GM19324 (cell line): ENCODE data around the gene RPS15.
"Not testable (repeated sequence)": the region's sequence is repeated elsewhere in the genome, so short reads cannot be mapped to it uniquely, and the experiment has no call there.

ENCODE experiments used
- ATAC-seq: cut with Tn5 transposase; IDR thresholded peaks from one replicate; pipeline ENCODE4 v1.9.1; 2021; ENCODE audit warnings: mild to moderate bottlenecking, moderate library complexity; ENCODE audit not compliant: unreplicated experiment, low FRiP score

RPS15 gene

GRCh38 chr19:1417681-1418495 is 20.3 kb upstream of the RPS15 start:
- ATAC-seq, result no peak

- no peak for ATAC-seq
Observed at GRCh38 chr19:1418496-1418775, 19.8 kb upstream of the RPS15 start.

- ATAC-seq, result no peak
Observed at GRCh38 chr19:1418951-1419738, 19.1 kb upstream of the RPS15 start.

GRCh38 chr19:1420085-1420484 is 18.1 kb upstream of the RPS15 start:
- not testable (repeated sequence) for ATAC-seq

- no peak for ATAC-seq
Observed at GRCh38 chr19:1420590-1420989, 17.6 kb upstream of the RPS15 start.

- no peak for ATAC-seq
Observed at GRCh38 chr19:1421218-1421957, 16.8 kb upstream of the RPS15 start.

GRCh38 chr19:1421958-1422305 is 16.3 kb upstream of the RPS15 start:
- no peak for ATAC-seq

- ATAC-seq, result no peak
Observed at GRCh38 chr19:1422360-1422759, 15.8 kb upstream of the RPS15 start.

GRCh38 chr19:1422943-1423342 is 15.3 kb upstream of the RPS15 start:
- no peak for ATAC-seq

- no peak for ATAC-seq
Observed at GRCh38 chr19:1423436-1424191, 14.6 kb upstream of the RPS15 start.

- ATAC-seq, result no peak
Observed at GRCh38 chr19:1424192-1424955, 13.8 kb upstream of the RPS15 start.

GRCh38 chr19:1425102-1425837 is 12.9 kb upstream of the RPS15 start:
- ATAC-seq, result no peak

GRCh38 chr19:1425902-1426301 is 12.3 kb upstream of the RPS15 start:
- no peak for ATAC-seq

- ATAC-seq, result no peak
Observed at GRCh38 chr19:1426736-1427135, 11.5 kb upstream of the RPS15 start.

GRCh38 chr19:1427221-1427920 is 10.8 kb upstream of the RPS15 start:
- ATAC-seq, result no peak

- no peak for ATAC-seq
Observed at GRCh38 chr19:1428738-1429391, 9.3 kb upstream of the RPS15 start.

- no peak for ATAC-seq
Observed at GRCh38 chr19:1429750-1430149, 8.4 kb upstream of the RPS15 start.

- ATAC-seq, result no peak
Observed at GRCh38 chr19:1430246-1430645, 8.0 kb upstream of the RPS15 start.
